HG03045 (cell line): ENCODE data around the gene OR2V2.
"Not testable (repeated sequence)": the region's sequence is repeated elsewhere in the genome, so short reads cannot be mapped to it uniquely, and the experiment has no call there.

ENCODE experiments used
- ATAC-seq: cut with Tn5 transposase; IDR thresholded peaks from one replicate; pipeline ENCODE4 v1.9.1; 2021; ENCODE audit warnings: mild to moderate bottlenecking, moderate library complexity; ENCODE audit not compliant: unreplicated experiment

The OR2V2 gene, protein sequence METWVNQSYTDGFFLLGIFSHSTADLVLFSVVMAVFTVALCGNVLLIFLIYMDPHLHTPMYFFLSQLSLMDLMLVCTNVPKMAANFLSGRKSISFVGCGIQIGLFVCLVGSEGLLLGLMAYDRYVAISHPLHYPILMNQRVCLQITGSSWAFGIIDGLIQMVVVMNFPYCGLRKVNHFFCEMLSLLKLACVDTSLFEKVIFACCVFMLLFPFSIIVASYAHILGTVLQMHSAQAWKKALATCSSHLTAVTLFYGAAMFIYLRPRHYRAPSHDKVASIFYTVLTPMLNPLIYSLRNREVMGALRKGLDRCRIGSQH

DNA sequence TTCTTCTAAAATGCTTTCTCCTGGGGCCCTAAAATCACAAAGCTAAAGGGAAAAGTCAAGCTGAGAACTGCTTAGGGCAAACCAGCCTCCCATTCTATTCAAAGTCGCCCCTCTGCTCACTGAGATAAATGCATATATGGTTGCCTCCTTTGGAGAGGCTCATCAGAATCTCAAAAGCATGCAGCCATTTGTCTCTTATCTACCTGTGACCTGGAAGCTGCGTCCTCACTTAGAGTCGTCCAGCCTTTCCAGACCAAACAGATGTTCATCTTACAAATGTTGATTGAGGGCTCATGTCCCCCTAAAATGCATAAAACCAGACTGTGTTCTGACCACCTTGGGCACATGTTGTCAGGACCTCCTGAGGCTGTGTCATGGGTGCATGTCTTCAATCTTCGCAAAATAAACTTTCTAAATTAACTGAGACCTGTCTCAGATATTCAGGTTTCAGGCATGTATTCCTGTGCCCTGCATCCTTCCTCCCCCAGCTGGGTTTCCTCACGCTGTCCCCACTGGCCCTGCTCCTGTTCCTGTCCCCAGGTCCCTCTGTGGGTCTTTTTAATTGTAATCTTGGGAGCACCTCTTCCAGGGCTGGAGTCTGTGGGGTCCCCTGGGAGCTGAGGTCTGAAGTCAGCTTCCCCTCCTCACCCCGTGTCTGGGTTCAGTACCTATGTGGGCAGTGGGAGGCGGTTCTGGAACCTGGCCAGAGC is at the start of gene OR2V2:
TSS of gene OR2V2 (plus strand) at position 660 of the 710 bp plus-strand sequence. CDS start 7,357 bp downstream, outside the sequence.
- not testable (repeated sequence) for ATAC-seq

DNA sequence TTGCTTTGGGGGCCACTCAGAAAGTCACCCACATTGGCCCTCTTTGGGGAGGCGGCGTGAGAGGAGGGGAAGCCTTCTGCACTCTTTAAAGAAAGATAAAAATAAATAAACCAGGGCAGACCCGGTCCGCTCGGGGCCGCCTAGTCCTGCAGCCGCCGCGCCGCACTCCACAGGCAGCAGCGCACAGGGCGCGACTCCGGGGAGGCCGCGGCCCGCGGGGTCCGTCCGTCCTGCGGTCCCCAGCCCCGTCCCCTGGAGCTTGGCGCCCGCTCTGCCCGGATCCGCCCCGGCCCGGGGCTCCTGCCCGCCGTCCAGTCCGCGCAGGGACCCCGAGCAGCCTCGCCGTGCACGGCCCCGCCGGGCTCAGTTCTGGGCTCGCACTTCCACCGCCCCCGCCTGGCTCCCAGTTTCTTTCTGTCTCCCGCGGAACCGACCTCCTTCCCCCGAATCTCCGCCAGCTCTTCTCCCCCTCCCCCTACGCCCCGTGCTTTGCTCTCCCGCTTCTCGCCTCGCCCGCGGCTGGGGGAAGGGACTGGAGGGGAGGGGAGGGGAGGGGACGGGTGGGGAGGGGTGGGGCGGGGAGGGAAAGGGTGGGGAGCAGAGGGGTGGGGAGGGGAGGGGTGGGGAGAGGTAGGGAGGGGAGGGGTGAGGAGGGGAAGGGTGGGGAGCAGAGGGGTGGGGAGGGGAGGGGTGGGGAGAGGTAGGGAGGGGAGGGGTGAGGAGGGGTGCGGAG is 49.5 kb upstream of the OR2V2 start:
- not testable (repeated sequence) for ATAC-seq

GRCh38 chr5:181098762-181099601 is 48.4 kb upstream of the OR2V2 start:
- no peak for ATAC-seq

DNA sequence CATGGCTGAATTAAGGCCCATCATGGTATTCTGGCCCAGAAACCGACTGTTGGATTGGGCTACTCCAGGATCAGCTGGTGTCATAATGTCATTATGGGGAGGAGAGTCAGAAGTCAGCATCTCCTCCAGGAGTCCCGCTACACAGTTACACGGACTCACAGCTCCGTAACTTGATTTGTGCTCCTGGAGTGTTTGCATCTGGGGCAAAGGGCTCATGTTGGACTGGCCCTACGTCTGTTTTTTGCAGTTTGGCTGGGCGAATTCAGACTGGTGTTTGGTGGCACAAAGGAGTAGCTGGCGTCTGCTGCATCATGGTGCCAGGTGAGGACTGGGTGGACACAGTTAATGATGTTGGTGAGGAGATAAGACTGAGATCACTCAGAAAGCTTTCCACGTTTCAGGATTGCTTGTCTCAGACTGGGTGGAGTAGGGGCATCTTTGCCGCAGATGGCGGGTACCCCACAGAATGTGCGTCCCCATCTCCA is 47.7 kb upstream of the OR2V2 start:
- ATAC-seq: no peak

- no peak for ATAC-seq
Observed at GRCh38 chr5:181100121-181100875, 47.1 kb upstream of the OR2V2 start.

DNA sequence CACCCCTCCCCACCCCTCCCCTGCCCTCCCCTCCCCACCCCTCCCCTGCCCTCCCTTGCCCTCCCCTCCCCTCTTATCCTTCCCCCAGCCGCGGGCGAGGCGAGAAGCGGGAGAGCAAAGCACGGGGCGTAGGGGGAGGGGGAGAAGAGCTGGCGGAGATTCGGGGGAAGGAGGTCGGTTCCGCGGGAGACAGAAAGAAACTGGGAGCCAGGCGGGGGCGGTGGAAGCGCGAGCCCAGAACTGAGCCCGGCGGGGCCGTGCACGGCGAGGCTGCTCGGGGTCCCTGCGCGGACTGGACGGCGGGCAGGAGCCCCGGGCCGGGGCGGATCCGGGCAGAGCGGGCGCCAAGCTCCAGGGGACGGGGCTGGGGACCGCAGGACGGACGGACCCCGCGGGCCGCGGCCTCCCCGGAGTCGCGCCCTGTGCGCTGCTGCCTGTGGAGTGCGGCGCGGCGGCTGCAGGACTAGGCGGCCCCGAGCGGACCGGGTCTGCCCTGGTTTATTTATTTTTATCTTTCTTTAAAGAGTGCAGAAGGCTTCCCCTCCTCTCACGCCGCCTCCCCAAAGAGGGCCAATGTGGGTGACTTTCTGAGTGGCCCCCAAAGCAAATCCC is 46.2 kb upstream of the OR2V2 start:
- ATAC-seq: not testable (repeated sequence)

DNA sequence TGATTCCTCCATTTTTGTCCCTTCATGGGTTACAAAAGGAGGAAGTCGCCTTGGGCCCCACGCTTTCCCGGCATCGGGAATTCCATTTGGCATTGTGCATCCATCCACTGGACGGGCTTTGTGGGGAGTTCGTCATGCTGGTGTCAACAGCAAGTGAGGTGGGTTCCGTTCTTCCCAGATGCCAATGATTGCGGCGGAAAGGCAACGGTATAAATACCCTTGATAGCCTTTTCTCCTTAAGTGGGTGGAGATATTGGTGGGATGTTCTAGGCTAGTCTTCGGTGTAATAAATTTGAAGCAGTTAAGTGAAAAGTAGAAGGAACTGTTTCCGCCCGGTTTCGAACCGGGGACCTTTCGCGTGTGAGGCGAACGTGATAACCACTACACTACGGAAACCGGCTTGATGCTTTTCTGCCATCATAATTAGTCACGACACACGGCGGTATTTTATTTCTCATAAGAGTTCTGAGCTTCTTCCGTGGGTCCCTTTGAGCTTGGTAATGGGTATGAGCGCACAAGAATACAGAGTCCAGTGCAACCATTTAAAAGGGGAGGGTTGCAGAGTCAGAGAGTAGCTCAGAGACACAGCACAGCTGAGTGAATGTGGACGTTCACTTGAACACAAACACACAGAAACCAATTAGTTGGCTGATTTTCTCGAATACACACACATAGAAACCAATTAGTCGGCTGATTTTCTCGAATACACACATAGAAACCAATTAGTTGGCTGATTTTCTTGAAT is 45.3 kb upstream of the OR2V2 start:
- not testable (repeated sequence) for ATAC-seq

DNA sequence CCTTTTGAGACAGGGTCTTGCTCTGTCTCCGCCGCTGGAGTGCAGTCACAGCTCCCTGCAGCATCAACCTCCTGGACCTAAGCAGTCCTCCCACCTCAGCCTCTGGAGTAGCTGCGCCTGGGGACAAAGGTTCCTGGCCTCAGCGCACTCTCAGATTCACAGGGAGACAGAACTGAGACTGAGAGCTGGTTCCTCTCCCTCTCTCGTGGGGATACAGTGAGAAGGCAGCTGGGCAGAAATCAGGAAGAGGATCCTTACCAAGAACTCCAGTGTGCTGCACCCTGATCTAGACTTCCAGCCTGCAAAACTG is 43.2 kb upstream of the OR2V2 start:
- ATAC-seq: not testable (repeated sequence)

- not testable (repeated sequence) for ATAC-seq
Observed at GRCh38 chr5:181104606-181105390, 42.6 kb upstream of the OR2V2 start.

DNA sequence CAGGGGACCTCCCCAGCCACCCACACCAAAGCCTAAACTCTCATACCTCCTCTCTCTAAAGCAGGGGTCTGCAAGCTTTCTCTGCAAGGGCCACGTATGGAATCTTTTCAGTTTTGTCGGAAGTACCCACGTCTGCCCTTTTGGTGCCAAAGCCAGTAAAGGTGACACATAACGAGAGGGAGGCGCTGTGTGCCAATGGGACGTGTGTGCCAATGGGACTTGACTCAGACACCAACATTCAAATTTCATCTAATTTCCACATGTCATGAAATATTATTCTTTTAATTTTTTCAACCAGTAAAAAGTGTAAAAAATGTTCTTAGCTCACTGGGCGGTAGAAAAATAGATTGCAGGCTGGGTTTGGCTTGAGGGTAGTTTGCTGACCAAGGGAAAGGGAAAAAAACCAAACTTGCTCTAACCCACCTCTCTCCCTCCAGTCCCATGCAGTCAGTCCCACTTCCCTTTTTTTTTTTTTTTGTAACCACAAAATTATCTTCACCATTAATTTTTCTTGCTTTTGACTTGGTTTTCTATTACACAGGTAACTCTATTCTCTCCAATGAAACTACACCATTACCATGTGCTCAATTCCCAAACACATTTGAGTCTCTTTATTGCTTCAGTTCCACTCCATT is 41.9 kb upstream of the OR2V2 start:
- no peak for ATAC-seq

DNA sequence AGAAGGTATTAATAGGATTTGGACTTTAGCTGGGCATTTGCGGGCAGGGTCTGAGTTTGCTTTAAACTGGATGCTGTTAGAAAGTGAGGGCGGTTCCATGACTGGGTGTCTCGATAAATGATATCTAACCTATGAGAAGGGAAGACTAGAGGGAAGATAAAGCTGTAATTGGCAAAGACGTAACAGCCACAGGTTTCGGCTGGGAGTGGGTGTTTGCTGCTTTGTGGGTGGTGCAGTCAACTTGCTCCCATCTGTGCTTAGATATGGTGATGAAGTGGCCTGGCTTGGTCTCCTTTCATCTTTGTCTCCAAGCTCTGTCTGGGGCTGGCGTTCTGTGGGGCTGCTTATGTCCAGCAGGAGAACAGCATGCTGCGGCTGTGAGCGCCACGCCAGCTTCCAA is 39.7 kb upstream of the OR2V2 start:
- ATAC-seq: no peak

DNA sequence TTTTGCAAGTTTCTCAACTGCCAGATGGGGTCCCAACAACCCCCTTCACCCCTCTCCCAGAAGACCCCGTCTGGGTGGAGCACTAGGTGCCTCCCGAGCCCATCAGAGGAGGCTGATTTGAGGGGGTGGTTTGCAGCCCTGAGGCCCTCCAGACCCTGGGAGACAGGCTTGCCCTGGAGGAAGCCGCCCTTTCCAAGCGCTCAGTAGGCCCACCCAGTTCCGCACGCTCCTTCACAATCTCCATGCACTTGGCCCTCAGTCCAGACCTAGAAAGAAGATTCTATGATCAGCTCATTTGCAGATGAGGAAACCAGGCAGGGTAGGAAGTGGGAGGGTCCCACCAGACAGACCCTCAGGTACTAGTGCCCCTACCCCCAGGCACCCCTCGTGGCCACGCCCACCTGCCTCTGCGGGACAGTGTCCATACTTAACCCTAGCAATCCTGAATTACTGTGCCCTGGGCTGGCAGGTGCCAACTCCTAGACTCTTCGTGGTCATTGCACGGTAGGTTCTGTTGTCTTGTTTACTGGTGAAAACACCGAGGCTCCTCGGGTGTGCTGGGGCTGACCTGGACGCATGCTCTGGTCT is 38.7 kb upstream of the OR2V2 start:
- no peak for ATAC-seq

DNA sequence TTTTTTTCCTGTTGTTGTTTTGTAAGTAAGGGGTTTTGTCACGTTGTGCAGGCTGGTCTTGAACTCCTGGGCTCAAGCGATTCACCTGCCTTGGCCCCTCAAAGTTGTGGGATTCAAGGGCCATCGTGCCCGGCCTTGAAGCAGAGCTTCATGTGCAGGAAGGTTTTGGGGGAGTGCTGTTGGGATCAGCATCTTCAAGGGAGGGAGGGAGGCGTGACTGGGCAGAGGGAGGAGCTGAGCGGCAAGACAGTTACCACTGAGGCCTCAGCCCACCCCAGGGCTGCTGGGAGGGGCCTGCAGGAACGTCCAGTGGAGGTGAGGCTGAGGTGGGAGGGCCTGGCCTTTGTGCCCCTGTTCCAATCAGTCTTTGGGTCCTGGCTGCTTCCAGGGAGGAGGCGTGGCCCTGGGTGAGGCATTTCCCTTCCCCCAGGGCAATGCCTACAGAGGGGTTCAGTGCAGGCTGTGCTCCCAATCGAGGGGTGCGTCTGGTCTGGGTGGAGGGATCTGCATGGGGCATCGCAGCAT is 37.8 kb upstream of the OR2V2 start:
- no peak for ATAC-seq

DNA sequence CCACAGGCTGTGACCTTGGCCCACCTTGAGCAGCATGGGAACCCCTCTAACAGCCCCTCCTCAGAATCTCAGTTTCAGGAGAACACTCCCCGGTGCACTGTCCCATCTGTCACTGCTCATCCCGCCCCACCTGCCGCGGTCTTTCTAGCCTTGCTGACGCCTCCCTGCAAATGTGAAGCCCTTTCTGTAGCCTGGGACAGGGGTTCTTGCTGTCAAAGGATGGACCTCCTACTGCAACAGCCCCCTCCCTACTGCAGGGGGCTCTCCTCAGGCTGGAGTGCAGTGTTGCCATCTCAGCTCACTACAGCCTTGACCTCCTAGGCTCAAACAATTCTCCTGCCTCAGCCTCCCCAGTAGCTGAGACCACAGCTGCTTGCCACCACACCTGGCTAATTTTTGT is 36.4 kb upstream of the OR2V2 start:
- no peak for ATAC-seq

- ATAC-seq: no peak
Observed at GRCh38 chr5:181112476-181112875, 34.9 kb upstream of the OR2V2 start.

DNA sequence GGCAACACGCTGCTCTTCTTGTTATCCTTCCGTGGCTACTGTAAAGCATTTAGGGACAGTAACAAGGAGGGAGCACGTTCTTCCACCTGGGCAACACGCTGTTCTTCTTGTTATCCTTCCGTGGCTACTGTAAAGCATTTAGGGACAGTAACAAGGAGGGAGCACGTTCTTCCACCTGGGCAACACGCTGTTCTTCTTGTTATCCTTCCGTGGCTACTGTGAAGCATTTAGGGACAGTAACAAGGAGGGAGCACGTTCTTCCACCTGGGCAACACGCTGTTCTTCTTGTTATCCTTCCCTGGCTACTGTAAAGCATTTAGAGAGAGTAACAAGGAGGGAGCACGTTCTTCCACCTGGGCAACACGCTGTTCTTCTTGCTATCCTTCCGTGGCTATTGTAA is 33.8 kb upstream of the OR2V2 start:
- ATAC-seq: not testable (repeated sequence)

DNA sequence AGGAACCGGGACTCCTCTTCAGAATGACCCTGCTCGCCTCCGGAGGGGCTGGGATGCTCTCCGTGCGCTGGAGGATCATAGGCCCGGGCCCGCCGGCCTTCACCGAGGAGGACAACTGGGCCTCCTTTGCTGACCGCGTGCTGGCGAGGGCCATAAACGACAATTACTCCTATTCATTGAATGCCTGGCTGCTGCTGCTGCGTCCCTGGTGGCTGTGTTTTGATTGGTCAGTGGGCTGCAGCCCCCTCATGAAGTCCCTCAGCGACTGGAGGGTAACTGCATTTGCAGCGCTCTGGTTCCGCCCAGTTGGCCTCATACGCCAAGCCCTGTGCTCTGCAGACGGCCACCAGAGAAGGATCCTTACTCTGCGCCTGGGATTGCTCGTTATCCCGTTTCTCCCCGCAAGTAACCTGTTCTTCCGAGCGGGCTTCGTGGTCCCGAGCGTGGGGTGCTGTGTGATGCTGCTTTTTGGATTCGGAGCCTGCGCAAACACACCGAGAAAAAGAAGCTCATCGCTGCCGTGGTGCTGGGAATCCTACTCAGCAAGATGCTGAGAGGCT is 33.0 kb upstream of the OR2V2 start:
- no peak for ATAC-seq
